ENCODE data around the gene C1QL4.

Gene C1QL4

GRCh38 chr12:49305762-49306510, 31.1 kb downstream of the C1QL4 start:
- FAIRE-seq (no peak), DNase-seq (ENCODE audit: low spot score) (no peak)

DNA sequence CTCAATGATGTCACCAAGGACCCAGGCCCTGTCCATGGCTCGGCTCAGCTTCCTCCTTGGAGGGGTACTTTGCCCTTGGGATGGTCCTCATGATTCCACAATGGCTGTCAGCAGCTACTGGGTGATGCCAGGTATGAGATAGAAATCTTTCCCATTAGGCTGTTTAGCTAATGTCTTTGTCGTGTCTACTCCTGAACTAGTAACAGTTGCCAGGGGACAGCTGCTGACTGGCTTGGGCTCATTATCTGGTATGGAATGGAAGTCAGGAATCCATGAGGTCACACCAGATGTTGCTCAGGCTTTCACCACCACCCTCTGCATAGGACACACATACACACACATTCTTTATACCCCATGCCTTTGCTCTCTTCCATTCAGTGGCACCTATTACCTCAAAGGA, 32.8 kb downstream of the C1QL4 start:
- FAIRE-seq (no peak), DNase-seq (ENCODE audit: low spot score) (no peak)

- no peak for FAIRE-seq
- no peak for DNase-seq (ENCODE audit: low spot score)
Observed at GRCh38 chr12:49301760-49302159, 35.2 kb downstream of the C1QL4 start.

- DNase-seq (ENCODE audit: low spot score), result no peak
- no peak for FAIRE-seq
Observed at GRCh38 chr12:49298160-49298559, 38.8 kb downstream of the C1QL4 start.

- DNase-seq (ENCODE audit: low spot score), result no peak
- no peak for FAIRE-seq
Observed at GRCh38 chr12:49297695-49298060, 39.3 kb downstream of the C1QL4 start.

DNA sequence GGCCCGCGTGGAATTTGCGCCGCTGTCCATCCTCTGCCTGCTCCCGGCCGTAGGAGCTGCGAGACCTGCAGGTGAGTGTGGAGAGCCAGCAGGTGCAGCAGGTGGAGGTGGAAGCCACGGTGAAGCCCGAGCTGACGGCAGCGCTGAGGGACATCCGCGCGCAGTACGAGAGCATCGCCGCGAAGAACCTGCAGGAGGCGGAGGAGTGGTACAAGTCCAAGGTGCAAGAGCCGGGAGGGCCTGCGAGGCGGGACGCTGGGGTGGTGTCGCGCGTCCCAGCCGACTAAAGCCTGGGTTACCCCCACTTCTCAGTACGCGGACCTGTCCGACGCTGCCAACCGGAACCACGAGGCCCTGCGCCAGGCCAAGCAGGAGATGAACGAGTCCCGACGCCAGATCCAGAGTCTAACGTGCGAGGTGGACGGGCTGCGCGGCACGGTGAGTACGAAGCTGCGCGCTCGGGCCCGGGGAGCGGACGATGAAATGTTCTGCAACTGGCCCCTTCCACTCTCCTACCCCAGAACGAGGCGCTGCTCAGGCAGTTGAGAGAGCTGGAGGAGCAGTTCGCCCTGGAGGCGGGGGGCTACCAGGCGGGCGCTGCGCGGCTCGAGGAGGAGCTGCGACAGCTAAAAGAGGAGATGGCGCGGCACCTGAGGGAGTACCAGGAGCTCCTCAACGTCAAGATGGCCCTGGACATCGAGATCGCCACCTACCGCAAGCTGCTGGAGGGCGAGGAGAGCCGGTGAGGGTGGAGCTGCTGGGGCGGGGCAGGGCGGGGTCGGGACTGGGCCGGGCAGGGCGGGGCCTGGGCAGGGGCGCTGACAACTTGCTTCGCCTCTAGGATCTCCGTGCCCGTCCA, 39.9 kb downstream of the C1QL4 start:
- no peak for FAIRE-seq

DNA sequence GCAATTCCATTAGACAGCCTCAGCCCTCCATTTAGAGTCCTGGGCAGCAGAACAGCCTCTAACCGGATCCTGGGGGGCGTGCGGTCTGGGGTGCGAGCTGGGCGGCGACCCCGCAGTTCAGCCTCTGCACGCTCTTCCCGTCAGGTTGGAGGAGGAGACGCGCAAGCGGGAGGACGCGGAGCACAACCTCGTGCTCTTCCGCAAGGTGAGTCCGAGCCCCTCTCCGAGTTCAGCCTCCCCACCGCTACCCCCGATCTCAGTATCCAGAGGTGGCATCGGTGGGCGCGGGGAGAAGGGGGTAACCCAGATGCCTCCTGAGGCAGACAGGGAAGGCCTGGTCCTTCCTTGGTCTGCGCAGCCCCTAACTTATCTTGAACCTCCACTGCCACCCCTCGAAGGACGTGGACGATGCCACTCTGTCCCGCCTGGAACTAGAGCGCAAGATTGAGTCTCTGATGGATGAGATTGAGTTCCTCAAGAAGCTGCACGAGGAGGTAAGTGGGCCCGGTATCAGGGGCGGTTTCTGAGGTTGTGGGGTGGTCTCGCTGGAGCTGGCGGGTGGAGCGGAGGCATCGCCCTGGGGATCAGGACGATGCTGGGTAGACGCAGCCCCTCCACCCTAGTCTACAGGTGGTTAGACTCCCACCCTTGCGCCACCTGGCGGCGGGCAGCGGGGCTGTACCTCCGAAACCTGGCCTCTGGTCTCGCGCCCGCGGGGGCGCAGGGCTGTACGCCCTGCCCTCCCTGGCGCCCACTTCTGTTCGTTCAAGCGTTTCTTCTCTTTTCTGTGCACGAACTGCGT, 40.8 kb downstream of the C1QL4 start:
- no peak for FAIRE-seq
- no peak for DNase-seq (ENCODE audit: low spot score)

More for the DNA sequence above, 39.9 kb downstream of the C1QL4 start:
- DNase-seq (ENCODE audit: low spot score), result peak; percentile 70

GRCh38 chr12:49295082-49295936, 41.7 kb downstream of the C1QL4 start, which contains the start of gene PRPH:
Gene PRPH, plus strand, starts transcription at chr12:49295147. Its CDS starts 54 bp downstream, at chr12:49295201.
- no peak for FAIRE-seq
- no peak for DNase-seq (ENCODE audit: low spot score)

GRCh38 chr12:49294804-49295081, 42.2 kb downstream of the C1QL4 start:
- DNase-seq (ENCODE audit: low spot score) (no peak), FAIRE-seq (no peak)

DNA sequence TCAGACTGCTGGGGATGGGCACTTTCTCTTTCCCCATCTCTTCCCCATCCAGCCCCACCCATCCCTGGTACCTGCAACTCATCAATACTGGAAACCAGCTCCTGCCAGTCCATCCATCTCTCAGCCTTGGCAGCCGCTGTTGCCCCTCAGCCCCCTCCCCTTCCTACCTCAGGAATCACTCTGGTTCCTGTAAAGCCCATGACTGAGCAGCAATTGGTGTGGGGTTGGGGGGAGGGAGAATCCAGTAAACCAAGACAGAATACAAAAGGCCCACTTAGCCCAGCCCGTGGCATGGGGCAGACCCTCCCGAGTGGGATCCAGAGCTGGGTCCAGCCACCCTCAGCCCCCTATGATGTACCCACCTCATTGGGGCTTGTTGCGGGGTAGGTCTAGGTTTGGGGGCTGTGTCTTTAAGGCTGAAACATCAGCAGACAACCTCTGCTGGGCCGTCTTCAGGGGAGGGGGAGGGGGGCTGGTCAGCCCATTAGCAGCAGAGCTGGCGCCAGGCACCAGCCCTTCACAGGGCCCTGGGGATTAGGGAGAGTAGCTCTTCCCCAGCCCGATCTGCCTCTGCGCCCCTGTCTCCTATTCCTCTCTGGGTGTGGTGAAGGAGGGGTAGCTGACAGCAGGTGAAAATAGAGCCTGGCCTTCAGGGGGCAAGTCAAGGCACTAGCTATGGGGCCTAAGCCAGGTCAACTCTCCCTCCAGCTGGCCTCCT, 42.7 kb downstream of the C1QL4 start:
- DNase-seq (ENCODE audit: low spot score) (no peak), FAIRE-seq (no peak)

- no peak for FAIRE-seq
- DNase-seq (ENCODE audit: low spot score), result no peak
Observed at GRCh38 chr12:49293056-49293956, 43.7 kb downstream of the C1QL4 start.

- FAIRE-seq, result no peak
- no peak for DNase-seq (ENCODE audit: low spot score)
Observed at GRCh38 chr12:49292729-49293055, 44.3 kb downstream of the C1QL4 start.

DNA sequence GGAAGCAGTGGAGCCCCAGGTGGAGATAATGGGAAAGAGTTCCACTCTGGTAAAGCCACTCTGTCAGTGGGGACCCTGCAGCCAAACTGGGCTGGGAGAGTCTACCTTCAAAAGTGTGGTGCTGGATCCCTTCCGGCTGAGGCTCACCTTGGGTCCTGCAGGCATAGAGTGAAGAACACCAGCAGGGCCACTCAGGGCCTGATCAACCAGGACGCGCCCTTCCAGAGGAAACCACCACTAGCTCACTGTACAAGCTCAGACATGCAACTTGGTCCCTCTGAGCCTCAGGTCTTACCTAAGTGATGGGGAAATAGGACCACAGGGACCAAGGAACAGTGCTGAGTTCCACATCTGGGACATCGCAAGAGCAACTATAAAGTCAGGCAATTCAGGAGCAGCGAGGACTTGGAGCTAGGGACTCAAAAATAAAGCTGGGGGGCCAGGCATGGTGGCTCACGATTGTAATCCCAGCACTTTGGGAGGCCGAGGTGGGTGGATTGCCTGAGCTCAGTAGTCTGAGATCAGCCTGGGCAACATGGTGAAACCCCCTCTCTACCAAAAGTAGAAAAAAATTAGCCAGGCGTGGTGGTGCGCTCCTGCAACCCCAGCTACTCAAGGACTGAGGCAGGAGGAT, 47.9 kb downstream of the C1QL4 start:
- FAIRE-seq (no peak), DNase-seq (ENCODE audit: low spot score) (no peak)

- DNase-seq (ENCODE audit: low spot score) (peak; percentile 71), FAIRE-seq (no peak)
Observed at GRCh38 chr12:49288412-49288853, 48.6 kb downstream of the C1QL4 start.

DNA sequence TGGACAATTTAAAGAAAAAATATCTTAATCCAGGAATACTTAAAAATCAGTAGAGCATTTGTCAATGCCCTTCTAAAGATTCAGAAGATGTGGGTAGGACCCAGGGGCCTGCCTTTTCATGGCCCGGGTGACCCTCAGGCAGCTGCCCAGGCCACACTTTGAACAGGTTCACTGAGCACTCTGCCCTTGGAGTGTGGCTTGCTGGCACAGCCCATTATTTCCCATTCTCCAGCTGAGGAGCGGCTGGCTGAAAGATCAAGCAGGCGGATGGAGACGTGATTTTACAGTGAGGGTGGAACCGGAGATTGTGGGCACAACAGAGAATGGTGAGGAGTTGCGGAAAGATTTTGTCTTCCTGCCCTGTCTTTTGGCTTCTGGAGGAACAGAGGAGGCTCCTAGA, 49.1 kb downstream of the C1QL4 start:
- FAIRE-seq, result no peak

GRCh38 chr12:49284672-49285071, 52.3 kb downstream of the C1QL4 start:
- no peak for FAIRE-seq

More for the DNA sequence above, 49.1 kb downstream of the C1QL4 start:
- no peak for DNase-seq (ENCODE audit: low spot score)

DNA sequence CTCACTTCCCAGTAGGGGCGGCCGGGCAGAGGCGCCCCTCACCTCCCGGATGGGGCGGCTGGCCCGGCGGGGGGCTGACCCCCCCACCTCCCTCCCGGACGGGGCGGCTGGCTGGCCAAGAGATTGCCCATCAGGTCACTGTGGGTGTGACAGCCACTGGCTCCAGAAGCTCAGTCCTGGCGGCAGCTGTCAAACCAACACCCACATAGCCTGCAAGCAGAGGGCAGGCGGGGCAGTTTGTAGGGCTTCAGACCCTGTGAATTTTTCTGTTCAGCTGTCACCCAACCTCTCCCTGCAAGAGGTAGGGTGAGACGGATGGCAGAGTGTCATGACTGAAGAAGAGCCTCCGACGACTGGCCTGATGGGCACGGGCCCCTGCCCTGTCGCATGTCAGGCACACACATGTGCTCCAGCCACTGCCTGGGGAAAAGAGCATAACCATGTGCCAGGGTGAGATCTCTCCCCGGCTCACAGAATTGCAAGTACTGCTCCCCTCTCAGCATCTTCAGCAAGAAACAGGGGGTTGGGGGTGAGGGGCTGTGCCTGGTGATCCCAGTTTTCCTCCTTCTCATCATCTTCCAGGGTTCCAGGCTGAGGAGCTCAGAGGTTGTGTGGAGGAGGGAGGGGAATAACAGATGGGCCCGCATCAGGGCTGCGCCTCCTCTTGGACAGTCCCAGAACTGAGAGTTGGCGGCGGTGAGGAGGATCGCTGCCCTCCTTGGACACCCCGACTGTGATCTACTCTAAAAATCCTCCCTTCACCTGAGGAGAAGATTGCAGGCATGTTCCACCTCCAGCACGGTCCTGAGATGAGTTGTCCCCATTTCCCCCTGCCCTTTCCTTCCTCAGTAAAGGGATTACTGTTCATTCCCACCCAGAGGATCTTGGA, 53.2 kb downstream of the C1QL4 start:
- DNase-seq (ENCODE audit: low spot score) (no peak), FAIRE-seq (no peak)

More at GRCh38 chr12:49284672-49285071, 52.3 kb downstream of the C1QL4 start:
- no peak for DNase-seq (ENCODE audit: low spot score)

Measured in urothelium cell line (cell line).